NB4 (cell line): Measurements from ENCODE around the gene TMEM218.

Experiments
- DNase-seq: peaks from one replicate; pipeline ENCODE4 v3.0.0; 2010; ENCODE audit warnings: low read depth
- H3K4me3 ChIP-seq: one replicate; pipeline ENCODE4 v1.5.1; 2011; ENCODE audit warnings: mild to moderate bottlenecking, low read depth, low read length, moderate library complexity
- CTCF ChIP-seq: IDR thresholded peaks from one replicate; pipeline ENCODE4 v1.5.1; 2012; ENCODE audit warnings: low read depth, low read length
- MAX ChIP-seq: IDR thresholded peaks from 2 replicates; pipeline ENCODE4 v1.6.1; 2011; ENCODE audit warnings: low read depth, low read length
- MYC ChIP-seq: IDR thresholded peaks from 2 replicates; pipeline ENCODE4 v1.6.1; 2011; ENCODE audit warnings: low read depth, low read length
- POLR2A ChIP-seq: IDR thresholded peaks from 2 replicates; pipeline ENCODE4 v1.6.1; 2011; ENCODE audit warnings: mild to moderate bottlenecking; ENCODE audit not compliant: insufficient read length; ENCODE audit errors: extremely low read depth

TMEM218 gene

GRCh38 chr11:125146232-125146631, 34.8 kb upstream of the TMEM218 start:
- DNase-seq: no peak
- no peak overlapping the region for H3K4me3 ChIP-seq
- no peak for TF ChIP-seq CTCF
- TF ChIP-seq MYC: no peak
- no peak for TF ChIP-seq POLR2A
- TF ChIP-seq MAX: no peak

- DNase-seq: peak; percentile 58
- H3K4me3 ChIP-seq: no peak overlapping the region
- TF ChIP-seq CTCF: peak; percentile 84
- TF ChIP-seq POLR2A: no peak
Observed at GRCh38 chr11:125141686-125142535, 30.5 kb upstream of the TMEM218 start.

GRCh38 chr11:125141178-125141577, 29.8 kb upstream of the TMEM218 start:
- H3K4me3 ChIP-seq: no peak overlapping the region
- DNase-seq: no peak
- TF ChIP-seq POLR2A (no peak), MAX (no peak), MYC (no peak), CTCF (no peak)

GRCh38 chr11:125140233-125140632, 28.8 kb upstream of the TMEM218 start:
- H3K4me3 ChIP-seq: no peak overlapping the region
- no peak for DNase-seq
- TF ChIP-seq MAX (no peak), MYC (no peak), POLR2A (no peak), CTCF (no peak)

GRCh38 chr11:125139778-125140177, 28.4 kb upstream of the TMEM218 start:
- no peak for DNase-seq
- H3K4me3 ChIP-seq: no peak overlapping the region
- TF ChIP-seq MAX: no peak
- no peak for TF ChIP-seq CTCF
- no peak for TF ChIP-seq MYC
- no peak for TF ChIP-seq POLR2A

- DNase-seq: no peak
- H3K4me3 ChIP-seq: no peak overlapping the region
- TF ChIP-seq MAX: no peak
- TF ChIP-seq MYC: no peak
- no peak for TF ChIP-seq CTCF
- no peak for TF ChIP-seq POLR2A
Observed at GRCh38 chr11:125138966-125139365, 27.5 kb upstream of the TMEM218 start.
